K562 (cell line): ENCODE data around the gene YTHDF1. TPM values are rescaled to one million over a fixed set of nuclear protein-coding genes. Genes with fewer than 3 reads are reported as not detected.

Source experiments
- BHLHE40 ChIP-seq: IDR thresholded peaks from 2 replicates; pipeline ENCODE4 v1.6.1; 2011; ENCODE audit warnings: low read length, improper control_type of control experiment
- CTCF ChIP-seq, 3 experiments: IDR thresholded peaks in 2 of 3; conservative IDR thresholded peaks in 1 of 3; 2 replicates each; pipeline ENCODE4 v1.5.1; 2011 to 2012; ENCODE audit warnings: low read length in 3 of 3, mild to moderate bottlenecking in 3 of 3, control low read depth in 2 of 3, improper control_type of control experiment in 1 of 3, inconsistent platforms in 1 of 3, low read depth in 1 of 3, mixed read lengths in 1 of 3, moderate library complexity in 1 of 3; ENCODE audit not compliant: insufficient read depth in 2 of 3
- GTF2E2 ChIP-seq: fragments of 200-800 bp; sonication (Bioruptor generic); IDR thresholded peaks from 2 replicates; pipeline ENCODE4 v1.6.1; 2016; ENCODE audit warnings: missing genetic modification characterization, missing compliant biosample characterization
- PKNOX1 ChIP-seq: fragments of 450-650 bp; IDR thresholded peaks from 2 replicates; pipeline ENCODE4 v1.6.1; 2016
- PRDM10 ChIP-seq: fragments of 450-650 bp; IDR thresholded peaks from 2 replicates; pipeline ENCODE4 v1.6.1; 2018; ENCODE audit not compliant: partially characterized antibody
- ZBTB11 ChIP-seq, 3 experiments: fragments of 200-800 bp in 1 of 3; fragments of 250-450 bp in 1 of 3; fragments of 450-650 bp in 1 of 3; sonication (Bioruptor Pico) in 1 of 3; sonication (Bioruptor generic) in 1 of 3; formaldehyde crosslinking in 1 of 3; IDR thresholded peaks; 2 replicates each; pipeline versions ENCODE4 v1.6.1 to v1.8.0; 2016 to 2022; ENCODE audit warnings: mild to moderate bottlenecking in 2 of 3, missing genetic modification characterization in 2 of 3, missing compliant biosample characterization in 1 of 3, moderate library complexity in 1 of 3
- ZBTB49 ChIP-seq: sonication (generic); formaldehyde crosslinking; IDR thresholded peaks from 2 replicates; pipeline ENCODE4 v1.8.0; 2022; ENCODE audit warnings: missing genetic modification reagents, mild to moderate bottlenecking, borderline replicate concordance
- ZBTB7A ChIP-seq: IDR thresholded peaks from 2 replicates; pipeline ENCODE4 v1.6.1; 2011; ENCODE audit warnings: low read depth, mild to moderate bottlenecking, low read length, moderate library complexity, borderline replicate concordance; ENCODE audit not compliant: control insufficient read depth
- polyA plus RNA-seq, 8 experiments: library from polyadenylated mRNA; depleted of rRNA in 4 of 8; stranded (reverse) in 5 of 8; unstranded in 3 of 8; fragments of >200 nt; fragmentation: Nextera tagmentation in 2 of 8; fragmentation: Illumina TruSeq in 1 of 8; extraction: Ambion mirVana in 2 of 8; extraction: Trizol in 1 of 8; gene quantifications; 2 replicates each; pipeline versions ENCODE4 v1.2.1 to v1.2.3, GENCODE V29; 2011 to 2014; ENCODE audit warnings: inconsistent platforms in 1 of 8, missing spikeins in 1 of 8
- total RNA-seq, 7 experiments: library from RNA; depleted of rRNA in 6 of 7; stranded (reverse); fragments of >200 nt in 6 of 7; fragmentation: Illumina TruSeq in 2 of 7; extraction: Trizol in 2 of 7; gene quantifications; 2 replicates each; pipeline versions ENCODE4 v1.2.1 to v1.2.3, GENCODE V29; 2011 to 2021; ENCODE audit warnings: low replicate concordance in 1 of 7

YTHDF1 gene
- total and polyA plus RNA-seq, 9 of the 15 experiments (the other 6 are each of a cell fraction or from before 2014, with no cell fraction given): 10.1 to 42.4 (median 27.8) TPM

GRCh38 chr20:63215101-63216040 is 560 bp downstream of the YTHDF1 start (continued):
- TF ChIP-seq PRDM10 (peak; percentile 9), ZBTB11 (CRISPR knock-in tag; IDR thresholded peaks at IDR 0.05) (peak in 1 of 3 experiments; percentile 58; a peak in 2 of 6 replicates), ZBTB7A (peak; percentile 74; the same call in 1 of the 2 replicates), GTF2E2 (tag) (no peak), PKNOX1 (0 out of 2 replicates have a peak, but pooled peaks have one; percentile 31), CTCF (IDR thresholded peaks at IDR 0.05 in 2 of 3, conservative IDR thresholded peaks at IDR 0.05 in 1 of 3; ENCODE audit: insufficient read depth in 2 of 3, low read depth in 1 of 3, low read length in 3 of 3) (peak; percentile 60 to 77 (median 68)), BHLHE40 (peak; percentile 56), ZBTB49 (CRISPR knock-in tag) (no peak)
